Measurements from ENCODE around the gene ZNF598.
"Not testable (repeated sequence)": the region's sequence is repeated elsewhere in the genome, so short reads cannot be mapped to it uniquely, and the experiment has no call there.

The ZNF598 gene

DNA sequence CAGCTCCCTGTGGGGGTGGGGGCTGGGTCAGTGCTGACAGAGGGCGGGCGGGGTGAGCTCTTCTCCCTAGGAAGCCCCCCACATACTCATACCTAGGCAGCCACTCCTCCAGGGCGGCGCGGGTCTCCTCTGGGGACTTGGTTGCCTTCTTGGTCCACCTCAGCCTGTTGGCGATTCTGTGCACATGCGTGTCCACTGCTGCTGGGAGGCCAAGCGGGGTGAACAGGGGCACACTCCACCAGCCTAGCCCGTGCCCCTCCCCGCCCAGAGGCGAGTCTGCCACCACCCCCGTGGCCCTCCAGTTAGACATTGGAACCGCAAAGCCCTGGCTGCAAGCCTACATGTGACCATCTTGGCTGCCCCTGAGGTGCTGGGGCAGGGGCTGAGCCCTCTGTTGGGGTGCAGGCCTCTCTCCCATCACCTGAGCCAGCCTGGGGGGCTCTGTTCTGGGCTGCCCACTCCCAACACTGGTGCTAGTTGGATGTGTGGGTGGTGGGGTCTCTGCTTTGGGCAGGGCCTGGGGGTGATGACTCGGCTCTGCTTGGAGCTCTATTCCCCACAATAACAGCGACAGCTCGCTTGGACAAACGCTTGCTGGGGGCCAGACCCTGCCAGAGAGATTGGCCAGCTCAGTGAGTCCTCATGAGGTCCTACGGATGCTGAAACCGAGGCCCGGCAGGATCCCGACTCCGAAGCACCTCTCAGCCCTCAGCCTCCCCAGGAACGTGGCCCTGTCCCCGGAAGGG lies 30.6 kb upstream of the ZNF598 start:
- no peak for ATAC-seq

DNA sequence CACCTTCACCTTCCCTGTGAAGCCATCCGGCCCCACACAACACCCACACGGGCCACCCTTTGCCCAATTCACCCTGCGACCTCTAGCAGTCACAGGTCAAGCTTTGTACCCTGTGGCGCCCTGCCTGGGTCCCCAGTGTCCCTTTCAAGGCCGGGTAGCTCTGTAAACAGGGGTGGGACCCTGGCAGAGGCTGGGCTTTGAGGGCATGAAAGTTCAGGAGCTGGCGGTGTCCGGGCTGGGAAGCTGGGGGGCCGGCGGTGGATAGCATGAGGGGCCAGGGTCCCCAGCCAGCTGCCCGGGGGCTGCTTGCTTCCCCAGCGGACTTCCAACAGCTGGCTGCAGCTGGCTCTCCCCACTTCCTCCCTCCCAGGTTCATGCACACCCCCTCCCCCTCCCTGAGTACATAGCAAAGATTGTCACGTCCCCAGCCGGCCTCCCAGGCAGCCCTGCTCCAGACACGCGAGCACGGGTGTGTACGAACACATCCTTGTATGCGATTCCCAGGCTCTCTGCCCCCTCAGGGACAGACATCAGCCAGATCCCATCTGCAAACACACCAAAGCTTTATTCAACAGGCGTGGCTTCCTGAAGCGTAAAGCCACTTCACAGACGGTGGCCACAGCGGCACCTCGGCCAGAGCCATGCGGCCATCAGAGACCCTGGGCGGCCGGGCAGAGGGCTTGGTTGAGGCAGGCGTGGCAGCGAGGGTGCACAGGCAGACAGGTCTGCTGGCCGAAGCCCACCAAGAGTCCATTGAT lies 29.8 kb upstream of the ZNF598 start:
- no peak for ATAC-seq

DNA sequence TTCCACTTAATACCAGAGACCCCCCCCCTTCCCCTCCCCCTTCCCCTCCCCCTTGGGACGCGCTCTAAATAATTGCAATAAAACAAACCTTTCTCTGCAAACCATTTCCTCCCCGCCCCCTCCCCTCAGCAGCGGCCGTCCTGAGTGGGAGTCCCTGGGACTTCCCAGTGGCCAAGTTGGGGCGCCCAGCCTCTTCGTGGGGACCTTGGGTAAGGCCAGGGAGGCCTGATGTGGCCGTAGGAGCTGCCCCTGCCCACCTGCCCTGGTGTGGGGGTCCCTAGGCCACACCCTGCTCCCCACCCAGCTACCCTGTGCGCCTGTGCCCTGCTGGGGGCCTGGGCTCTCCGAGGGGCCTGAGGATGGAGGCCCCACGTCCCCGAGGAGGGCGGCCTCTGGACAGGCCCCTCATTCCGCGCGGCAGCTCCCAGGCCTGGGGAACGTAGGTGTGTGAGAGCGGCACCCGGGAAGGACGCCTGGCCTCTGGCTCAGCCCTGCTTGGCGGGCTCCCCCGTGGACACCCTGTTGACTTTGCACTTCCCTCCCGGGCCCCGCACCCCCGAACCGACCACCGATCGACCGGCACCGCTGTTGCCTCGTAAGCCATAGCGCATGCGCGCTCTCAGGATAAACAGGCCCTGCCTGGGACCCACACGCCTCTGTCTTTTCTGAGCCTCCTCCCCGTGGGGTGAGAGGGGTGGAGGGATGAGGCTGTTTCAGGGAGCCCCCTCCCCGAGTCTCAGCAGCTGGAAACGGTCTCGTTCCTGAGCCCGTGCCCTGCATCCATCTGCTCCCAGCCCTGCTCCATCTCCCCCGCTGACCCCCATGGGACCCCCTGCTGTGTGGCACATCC lies 29.0 kb upstream of the ZNF598 start:
- ATAC-seq, result no peak

DNA sequence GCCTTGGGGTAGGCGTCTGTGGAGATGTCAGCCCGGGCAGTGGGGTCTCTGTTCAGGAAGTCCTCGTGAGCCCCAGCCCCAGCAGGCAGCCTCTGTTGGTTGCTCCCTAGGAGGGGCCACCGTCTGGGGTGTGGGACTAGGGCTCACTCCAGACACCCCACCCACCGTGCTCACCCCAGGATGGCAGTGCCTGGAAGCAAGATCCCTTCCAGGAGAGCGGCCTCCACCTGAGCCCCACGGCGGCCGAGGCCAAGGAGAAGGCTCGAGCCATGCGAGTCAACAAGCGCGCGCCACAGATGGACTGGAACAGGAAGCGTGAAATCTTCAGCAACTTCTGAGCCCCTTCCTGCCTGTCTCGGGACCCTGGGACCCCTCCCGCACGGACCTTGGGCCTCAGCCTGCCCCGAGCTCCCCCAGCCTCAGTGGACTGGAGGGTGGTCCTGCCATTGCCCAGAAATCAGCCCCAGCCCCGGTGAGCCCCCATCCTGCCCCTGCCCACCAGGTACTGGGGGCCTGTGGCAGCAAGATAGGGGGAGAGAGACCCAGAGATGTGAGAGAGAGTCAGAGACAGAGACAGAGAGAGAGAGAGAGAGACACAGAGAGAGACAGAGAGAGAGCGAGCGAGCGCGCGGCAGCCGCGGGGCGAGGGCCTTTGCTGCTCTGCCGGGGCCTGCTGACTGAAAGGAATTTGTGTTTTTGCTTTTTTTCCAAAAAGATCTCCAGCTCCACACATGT lies 28.2 kb upstream of the ZNF598 start:
- ATAC-seq, result no peak

- ATAC-seq, result no peak
These were observed 27.5 kb upstream of the ZNF598 start for GRCh38 chr16:2037115-2037514.

DNA sequence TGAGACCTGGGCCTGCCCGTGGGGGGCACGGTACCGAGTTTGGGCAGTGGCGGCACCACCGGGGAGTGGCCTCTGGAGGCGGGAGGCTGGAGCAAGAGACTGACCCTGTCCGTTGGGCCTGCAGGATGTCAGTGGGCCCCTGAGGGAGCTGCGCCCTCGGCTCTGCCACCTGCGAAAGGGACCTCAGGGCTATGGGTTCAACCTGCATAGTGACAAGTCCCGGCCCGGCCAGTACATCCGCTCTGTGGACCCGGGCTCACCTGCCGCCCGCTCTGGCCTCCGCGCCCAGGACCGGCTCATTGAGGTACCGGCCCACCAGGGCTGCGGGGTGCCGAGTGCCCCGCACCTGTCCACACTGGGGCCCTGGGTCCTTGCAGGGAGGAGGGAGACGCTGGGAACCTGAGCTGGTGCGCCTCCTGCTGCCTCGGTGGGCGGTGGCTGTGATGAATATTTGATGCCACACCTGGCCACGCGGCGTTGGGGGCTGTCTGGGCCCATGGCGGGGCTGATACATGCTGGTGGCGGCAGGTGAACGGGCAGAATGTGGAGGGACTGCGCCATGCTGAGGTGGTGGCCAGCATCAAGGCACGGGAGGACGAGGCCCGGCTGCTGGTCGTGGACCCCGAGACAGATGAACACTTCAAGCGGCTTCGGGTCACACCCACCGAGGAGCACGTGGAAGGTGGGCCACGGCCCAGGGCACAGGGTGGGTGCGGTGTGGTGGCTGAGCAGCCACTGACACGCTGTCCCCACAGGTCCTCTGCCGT lies 26.8 kb upstream of the ZNF598 start:
- ATAC-seq, result no peak

DNA sequence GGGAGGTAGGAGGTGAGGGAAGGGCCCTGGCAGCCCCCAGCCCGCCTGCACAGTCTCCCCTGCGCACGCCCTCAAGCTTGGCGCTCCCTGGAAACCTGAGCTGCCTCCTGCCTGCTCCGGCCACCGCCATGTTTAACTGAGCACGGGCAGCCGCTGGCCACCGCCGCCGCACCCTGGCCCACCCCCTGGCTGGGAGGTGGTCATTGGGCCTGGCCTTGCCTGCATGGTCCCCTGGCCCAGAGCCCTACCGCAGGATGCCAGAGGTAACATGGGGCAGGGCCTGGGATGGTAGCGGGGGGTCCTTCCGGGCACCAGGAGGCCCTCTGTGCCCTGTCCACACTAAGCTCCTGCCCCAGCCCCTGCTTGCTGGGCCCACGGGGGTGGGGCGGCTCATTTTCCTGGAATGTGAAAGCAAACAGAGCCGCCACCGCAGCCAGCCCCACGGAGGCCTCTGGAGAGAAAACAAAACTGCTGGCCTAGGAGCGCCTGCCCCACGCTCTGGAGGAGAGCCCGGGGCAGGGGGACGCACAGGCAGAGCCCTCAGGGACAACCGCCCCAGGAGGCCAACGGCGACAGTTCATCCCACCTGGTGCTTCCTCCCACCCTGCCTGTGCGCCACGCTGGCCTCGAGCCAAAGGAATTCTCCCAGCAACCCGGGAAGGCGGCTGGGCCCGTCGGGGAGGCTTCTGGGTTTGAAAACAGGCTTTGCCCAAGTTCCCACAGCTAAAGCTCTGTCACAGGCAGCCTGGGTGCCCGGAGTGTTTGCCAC lies 26.0 kb upstream of the ZNF598 start:
- no peak for ATAC-seq

GRCh38 chr16:2034696-2035430 lies 25.2 kb upstream of the ZNF598 start:
- no peak for ATAC-seq

DNA sequence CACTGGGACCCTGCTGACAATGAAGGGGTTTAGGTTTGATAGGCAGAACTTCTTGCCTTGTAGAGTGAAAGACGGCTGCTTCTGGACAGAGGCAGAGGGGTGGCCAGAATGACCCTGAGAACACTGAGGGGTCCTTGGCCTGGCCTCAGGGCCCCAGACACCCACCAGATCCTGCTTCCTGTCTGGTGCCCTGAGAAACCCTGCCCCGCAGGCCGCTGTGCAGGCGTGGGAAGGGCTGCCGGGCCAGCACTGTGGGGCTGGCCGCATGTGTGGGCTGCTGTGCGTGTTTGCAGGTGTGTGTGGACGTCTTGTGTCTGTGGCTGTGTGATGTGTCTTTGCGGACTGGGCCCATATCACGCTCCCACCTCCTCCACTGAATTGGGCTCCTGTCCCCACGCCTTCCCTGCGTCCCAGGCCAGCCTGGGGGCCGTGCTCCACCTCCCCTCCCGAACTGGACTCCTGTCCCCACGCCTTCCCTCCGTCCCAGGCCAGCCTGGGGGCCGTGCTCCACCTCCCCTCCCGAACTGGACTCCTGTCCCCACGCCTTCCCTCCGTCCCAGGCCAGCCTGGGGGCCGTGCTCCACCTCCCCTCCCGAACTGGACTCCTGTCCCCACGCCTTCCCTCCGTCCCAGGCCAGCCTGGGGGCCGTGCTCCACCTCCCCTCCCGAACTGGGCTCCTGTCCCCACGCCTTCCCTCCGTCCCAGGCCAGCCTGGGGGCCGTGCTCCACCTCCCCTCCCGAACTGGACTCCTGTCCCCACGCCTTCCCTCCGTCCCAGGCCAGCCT lies 24.5 kb upstream of the ZNF598 start:
- ATAC-seq, result not testable (repeated sequence)

DNA sequence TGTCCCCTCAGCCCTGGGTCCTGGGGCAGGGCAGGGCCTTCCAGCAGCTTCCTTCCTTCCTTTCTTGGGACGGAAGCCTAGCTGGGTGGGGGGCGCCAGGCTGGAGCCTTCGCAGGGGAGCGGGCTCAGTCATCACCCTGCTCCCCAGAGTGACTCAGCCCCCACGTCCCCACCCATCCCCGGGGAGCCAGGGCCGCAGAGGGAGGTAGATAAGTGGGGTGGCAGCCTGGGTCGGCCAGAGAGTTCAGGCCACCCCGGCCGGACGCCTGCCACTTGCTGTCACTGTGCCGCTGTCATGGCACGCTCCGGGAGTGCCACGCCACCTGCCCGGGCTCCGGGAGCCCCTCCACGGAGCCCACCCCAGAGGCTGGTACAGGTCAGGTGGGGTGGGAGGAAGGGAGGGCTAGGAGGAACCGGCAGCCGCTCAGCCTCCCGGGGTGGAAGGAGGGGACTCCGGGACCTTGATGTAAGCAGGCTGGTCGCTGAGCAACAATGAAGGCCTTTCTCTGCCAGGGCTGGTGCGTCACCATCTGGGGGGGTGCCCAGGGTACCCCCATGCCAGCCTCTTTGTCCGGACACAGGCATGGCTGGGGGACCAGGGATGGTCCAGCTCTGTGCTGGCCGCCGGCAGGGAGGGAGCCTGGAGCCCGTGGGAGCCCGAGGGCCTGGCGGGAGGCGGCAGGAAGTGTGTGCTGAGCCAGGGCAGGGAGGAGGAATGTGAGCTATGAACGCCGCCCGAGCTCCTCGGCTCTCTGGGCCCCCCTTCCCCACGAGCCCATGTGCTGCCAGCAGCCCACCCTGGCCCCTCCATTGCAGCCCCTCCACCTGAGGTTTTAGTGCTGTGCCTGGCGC lies 23.7 kb upstream of the ZNF598 start:
- no peak for ATAC-seq

GRCh38 chr16:2032285-2033056 lies 22.9 kb upstream of the ZNF598 start:
- ATAC-seq, result peak in 1 of 2 donors; percentile 11

GRCh38 chr16:2031081-2031577 lies 21.5 kb upstream of the ZNF598 start:
- no peak for ATAC-seq

DNA sequence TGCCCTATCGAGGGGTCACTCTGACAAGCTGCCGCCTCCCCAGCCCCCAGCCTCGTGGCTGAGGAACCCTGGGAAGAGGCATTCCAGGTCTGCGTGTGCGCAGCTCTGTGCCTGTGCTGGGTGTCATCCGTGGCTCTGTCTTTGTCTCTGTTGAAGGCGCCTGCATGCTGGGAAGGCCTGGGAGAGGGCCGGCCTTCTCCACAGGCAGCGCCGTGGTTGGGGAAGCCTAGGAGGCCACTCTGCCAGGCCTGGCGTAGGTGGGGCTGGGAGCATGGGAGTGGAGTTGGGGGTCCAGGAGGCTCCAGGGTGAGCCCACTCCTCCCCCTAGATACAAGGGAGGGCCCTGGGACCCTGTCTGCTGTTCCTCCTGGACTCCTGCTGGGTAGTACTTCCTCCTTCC lies 20.4 kb upstream of the ZNF598 start:
- ATAC-seq, result no peak

DNA sequence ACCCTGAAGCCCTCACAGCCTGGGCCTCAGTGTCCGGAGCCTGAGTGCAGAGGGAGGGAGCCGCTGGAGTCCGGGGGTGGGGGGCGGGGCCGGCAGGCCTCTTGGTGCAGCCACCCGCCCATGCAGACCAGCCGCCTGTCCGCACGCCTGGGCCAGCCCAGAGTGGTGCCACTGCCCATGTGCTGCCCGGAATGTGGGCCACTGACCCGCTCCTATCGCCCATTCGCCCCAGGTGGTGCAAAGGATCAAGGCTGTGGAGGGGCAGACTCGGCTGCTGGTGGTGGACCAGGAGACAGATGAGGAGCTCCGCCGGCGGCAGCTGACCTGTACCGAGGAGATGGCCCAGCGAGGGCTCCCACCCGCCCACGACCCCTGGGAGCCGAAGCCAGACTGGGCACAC lies 19.7 kb upstream of the ZNF598 start:
- no peak for ATAC-seq

- no peak for ATAC-seq
These were observed 19.1 kb upstream of the ZNF598 start for GRCh38 chr16:2028620-2029220.

GRCh38 chr16:2028146-2028545 lies 18.5 kb upstream of the ZNF598 start:
- ATAC-seq, result no peak

Measured in activated CD4-positive, CD25-positive, alpha-beta regulatory T cell treated with anti-CD3 and anti-CD28 coated beads, Interleukin-2, amount 50 U/mL, for 24 hours (primary cell).